Esophagus (tissue), 2 donors: ENCODE results near the gene NUCKS1. TPM values are rescaled to one million over a fixed set of nuclear protein-coding genes. Genes with fewer than 3 reads are reported as not detected.

ENCODE experiments used
- H3K27ac ChIP-seq, 2 donors: one replicate each; pipeline ENCODE4 v1.5.1; 2013; ENCODE audit warnings: low read depth in 2 of 2, mild to moderate bottlenecking in 2 of 2, inconsistent platforms in 1 of 2, low read length in 1 of 2, moderate library complexity in 1 of 2
- H3K27me3 ChIP-seq, 2 donors: one replicate each; pipeline ENCODE4 v1.6.1; 2013; ENCODE audit warnings: low read length in 2 of 2, control low read depth in 1 of 2, mild to moderate bottlenecking in 1 of 2; ENCODE audit not compliant: insufficient read depth in 2 of 2, control insufficient read depth in 1 of 2
- H3K36me3 ChIP-seq, 2 donors: one replicate each; pipeline ENCODE4 v1.6.1; 2013; ENCODE audit warnings: low read length in 1 of 2; ENCODE audit not compliant: control insufficient read depth in 2 of 2, insufficient read depth in 2 of 2
- H3K4me1 ChIP-seq, 2 donors: one replicate each; pipeline ENCODE4 v1.6.1; 2013; ENCODE audit warnings: low read length in 1 of 2; ENCODE audit not compliant: control insufficient read depth in 2 of 2, insufficient read depth in 2 of 2
- H3K4me3 ChIP-seq, 2 donors: one replicate each; pipeline ENCODE4 v1.5.1; 2013; ENCODE audit warnings: low read length in 2 of 2, mild to moderate bottlenecking in 2 of 2, low read depth in 1 of 2, moderate library complexity in 1 of 2
- H3K9me3 ChIP-seq, 2 donors: one replicate each; pipeline ENCODE4 v1.6.1; 2013; ENCODE audit warnings: mild to moderate bottlenecking in 2 of 2, low read depth in 1 of 2, low read length in 1 of 2, moderate library complexity in 1 of 2; ENCODE audit not compliant: control insufficient read depth in 2 of 2, insufficient read depth in 1 of 2
- WGBS, 2 donors: extraction: QIAGEN DNeasy Blood & Tissue Kit; methylation state at CpG; one replicate each; pipeline ENCODE4 v1.1.7; 2013; 5-methylcytosine and 5-hydroxymethylcytosine counted together
- polyA plus RNA-seq, 2 donors: library from polyadenylated mRNA; stranded (reverse); fragments of 200-250 nt; gene quantifications; one replicate each; pipeline ENCODE4 v1.2.3, GENCODE V29; 2013
- donor health status: healthy with polysubstance abuse.
- donor health status: Bipolar disorder and iron deficiency.

NUCKS1 gene
- polyA plus RNA-seq, 2 donors = 25.1 to 26.5 TPM

DNA sequence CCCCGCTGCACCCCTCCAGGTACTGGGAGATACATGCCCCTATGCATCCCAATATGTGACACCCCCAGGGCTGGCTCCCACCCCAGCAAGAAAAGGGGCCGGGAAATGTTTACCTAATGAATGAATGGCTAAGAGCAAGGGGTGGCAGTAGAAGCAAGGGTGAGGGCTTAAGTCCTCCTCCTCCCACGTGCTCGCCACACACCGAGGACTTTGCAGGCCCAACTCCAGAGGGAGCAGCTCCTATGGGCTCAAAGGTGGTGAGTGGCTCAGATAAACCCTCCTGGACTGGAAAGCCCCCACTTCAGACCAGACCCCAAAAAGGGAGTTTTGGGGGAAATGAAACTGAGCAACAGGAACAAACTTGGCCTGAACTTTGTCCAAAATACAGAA, 81.0 kb downstream of the NUCKS1 start:
- H3K4me1 ChIP-seq = peaks cover 0 to 26% of the 10 kb centered on the region in 2 donors
- H3K4me3 ChIP-seq = no peak overlapping the region
- no peaks in the 10 kb centered on the region for H3K27me3 ChIP-seq
- no peaks in the 10 kb centered on the region for H3K9me3 ChIP-seq
- 70 to 77% methylated on average over 5 of the region's 5 CpGs for WGBS, 2 donors
- no peak overlapping the region for H3K27ac ChIP-seq
- H3K36me3 ChIP-seq = no peaks in the 10 kb centered on the region

DNA sequence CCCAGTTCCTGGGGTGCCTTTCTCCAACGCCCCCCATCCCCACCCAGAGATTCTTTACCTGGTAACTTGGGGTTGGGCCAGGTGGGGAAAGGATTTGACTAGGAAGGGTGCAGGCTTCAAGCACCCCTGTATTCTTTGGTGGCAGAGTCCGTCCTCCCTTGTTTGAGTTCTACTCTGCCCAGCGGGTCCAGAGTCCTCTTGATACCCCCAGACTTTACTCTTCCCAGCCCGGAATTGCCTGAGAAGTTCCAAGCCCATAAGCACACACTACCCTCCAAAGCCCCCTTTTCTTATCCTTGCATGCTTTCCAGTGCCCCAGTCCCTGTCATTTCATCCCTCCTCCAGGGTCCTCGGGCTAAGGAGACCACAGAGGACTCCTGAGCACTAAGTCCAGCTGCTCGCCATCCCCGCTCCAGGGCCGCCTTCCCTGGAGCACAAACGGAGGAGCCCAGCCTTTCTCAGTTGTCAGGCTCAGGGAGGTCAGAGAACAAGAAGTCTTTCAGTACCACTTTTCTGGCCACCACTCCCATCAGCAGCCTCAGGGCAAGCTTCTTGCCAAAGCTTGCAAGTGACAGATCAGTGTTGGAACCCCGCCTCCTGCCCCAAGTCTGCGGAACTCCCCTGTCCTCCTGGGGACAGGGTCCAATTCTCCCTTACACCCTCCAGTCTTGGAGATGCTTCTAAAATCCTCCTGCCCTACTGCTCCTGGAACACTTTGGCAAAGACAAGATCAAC, 81.9 kb downstream of the NUCKS1 start:
- WGBS, 2 donors = 59 to 66% methylated on average over 11 of the region's 11 CpGs
- Histone ChIP-seq H3K9me3 (no peaks in the 10 kb centered on the region), H3K4me3 (no peak overlapping the region), H3K36me3 (no peaks in the 10 kb centered on the region), H3K27ac (peak overlapping the region in 1 of 2 donors; percentile 11), H3K27me3 (no peaks in the 10 kb centered on the region), H3K4me1 (peaks cover 0 to 26% of the 10 kb centered on the region in 2 donors)

DNA sequence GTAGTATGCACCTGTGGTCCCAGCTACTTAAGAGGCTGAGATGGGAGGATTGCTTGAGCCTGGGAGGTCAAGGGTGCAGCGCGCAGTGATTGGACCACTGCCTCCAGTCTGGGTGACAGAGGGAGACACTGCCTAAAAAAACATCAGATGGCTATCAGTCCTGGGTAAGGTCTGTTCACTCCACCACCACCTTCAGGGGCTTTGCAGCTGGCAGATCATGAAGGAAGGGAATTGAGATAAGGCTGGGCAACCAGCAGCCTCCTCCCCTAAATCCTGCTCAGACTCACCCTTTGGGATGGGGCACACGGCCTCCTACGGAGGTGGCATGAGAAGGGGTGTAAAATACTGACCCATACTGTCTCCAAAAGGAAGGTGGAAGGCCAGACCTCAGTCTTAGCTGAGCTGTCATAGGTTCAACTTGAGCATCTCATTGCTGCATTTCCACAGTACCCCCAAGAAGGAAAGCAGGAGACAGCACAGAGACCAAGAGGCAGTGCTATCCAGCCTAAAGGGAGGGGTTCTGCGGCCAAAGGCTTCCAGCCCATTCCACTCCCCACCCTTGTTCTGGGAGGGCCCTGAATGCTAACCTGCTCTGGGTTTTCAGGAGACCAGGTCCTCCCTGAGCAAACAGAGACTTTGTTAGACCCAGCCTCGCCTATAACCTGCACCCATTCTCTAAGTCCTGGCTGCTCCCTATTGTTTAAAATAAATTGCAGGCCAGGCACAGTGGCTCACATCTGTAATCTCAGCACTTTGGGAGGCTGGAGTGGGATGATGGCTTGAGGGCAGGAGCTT, 83.4 kb downstream of the NUCKS1 start:
- Histone ChIP-seq H3K4me3 (no peak overlapping the region), H3K36me3 (peaks cover 0 to 2% of the 10 kb centered on the region in 2 donors), H3K4me1 (peaks cover 0 to 26% of the 10 kb centered on the region in 2 donors), H3K9me3 (no peaks in the 10 kb centered on the region), H3K27me3 (no peaks in the 10 kb centered on the region), H3K27ac (peak overlapping the region in 1 of 2 donors; percentile 2)
- 80 to 86% methylated on average over 6 of the region's 6 CpGs for WGBS, 2 donors

DNA sequence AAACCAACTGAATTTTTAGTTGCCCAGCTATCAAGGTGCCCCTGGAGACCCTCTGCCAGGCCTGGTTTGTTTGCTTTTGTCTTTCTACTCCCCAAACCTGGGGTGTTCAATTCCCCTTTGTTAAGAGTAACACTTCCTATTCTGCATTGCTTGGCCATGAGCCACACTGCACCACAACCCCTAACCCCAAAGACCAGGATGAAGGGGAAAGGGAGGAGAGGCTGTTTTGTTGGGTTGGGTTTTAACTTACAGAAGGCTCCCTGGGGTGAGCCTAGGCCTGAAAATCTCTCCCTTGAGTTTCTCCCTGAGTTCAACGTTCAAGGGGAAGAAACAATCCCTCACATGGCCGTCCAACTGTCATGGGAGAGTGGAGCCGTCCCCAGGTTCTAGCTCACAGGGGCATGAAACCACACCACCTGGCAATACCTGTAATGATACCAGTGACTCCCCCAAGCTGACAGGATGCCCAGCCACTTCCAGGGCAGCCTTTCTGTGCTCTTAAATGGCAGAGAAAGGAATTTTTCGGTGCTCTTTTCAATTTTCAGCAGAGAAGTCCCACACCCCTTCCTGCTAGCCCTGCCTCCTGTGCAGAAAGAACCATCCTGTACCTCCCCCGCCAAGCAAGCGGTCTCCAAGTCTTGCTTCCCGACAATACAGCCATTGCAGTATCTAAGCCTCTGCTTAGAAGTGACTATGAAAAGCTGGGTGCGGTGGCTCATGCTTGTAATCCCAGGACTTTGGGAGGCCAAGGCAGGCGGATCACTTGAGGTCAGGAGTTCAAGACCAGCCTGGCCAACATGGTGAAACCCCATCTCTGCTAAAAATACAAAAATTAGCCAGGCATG, 84.6 kb downstream of the NUCKS1 start:
- peak overlapping the region in 1 of 2 donors; percentile 23 for H3K27ac ChIP-seq
- H3K36me3 ChIP-seq = peaks cover 0 to 2% of the 10 kb centered on the region in 2 donors
- peaks cover 0 to 26% of the 10 kb centered on the region in 2 donors for H3K4me1 ChIP-seq
- H3K9me3 ChIP-seq = no peaks in the 10 kb centered on the region
- 59 to 66% methylated on average over 9 of the region's 9 CpGs for whole genome bisulfite sequencing, 2 donors
- H3K4me3 ChIP-seq = no peak overlapping the region
- no peaks in the 10 kb centered on the region for H3K27me3 ChIP-seq

DNA sequence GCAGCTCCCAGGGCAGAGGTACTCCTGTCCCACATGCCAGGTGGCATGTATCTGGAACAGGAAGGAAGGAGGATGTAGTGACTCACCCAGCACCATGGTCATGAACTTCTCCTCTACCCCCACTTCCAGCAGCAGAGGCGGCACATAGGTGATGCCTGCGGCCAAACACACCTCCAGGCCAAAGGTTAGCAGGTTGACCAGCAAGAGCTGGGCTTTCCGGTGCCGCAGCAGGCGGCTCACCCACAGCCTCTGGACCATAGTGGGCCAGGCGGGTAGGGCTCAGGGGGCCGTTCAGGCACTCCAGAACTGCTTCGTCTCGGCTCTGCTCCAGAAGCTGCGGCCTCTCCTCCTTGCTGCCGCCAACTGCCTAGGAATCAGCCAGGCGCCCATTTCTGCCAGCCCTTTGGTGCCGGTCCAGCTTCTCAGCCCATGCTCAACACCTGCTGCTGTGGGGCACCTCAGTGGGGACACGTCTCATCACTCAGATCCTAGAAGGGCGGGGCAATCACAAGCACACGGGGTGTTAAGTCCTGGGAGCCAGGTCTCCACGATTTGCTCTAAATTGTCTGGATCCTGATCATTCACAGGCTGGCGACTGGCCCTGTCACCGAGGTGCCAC, 85.5 kb downstream of the NUCKS1 start:
- Histone ChIP-seq H3K4me3 (no peak overlapping the region), H3K27me3 (no peaks in the 10 kb centered on the region), H3K9me3 (no peaks in the 10 kb centered on the region), H3K27ac (peak overlapping the region; percentile 8 to 36), H3K36me3 (peaks cover 0 to 2% of the 10 kb centered on the region in 2 donors), H3K4me1 (peaks cover 0 to 26% of the 10 kb centered on the region in 2 donors)
- WGBS, 2 donors = 45 to 52% methylated on average over 19 of the region's 19 CpGs

DNA sequence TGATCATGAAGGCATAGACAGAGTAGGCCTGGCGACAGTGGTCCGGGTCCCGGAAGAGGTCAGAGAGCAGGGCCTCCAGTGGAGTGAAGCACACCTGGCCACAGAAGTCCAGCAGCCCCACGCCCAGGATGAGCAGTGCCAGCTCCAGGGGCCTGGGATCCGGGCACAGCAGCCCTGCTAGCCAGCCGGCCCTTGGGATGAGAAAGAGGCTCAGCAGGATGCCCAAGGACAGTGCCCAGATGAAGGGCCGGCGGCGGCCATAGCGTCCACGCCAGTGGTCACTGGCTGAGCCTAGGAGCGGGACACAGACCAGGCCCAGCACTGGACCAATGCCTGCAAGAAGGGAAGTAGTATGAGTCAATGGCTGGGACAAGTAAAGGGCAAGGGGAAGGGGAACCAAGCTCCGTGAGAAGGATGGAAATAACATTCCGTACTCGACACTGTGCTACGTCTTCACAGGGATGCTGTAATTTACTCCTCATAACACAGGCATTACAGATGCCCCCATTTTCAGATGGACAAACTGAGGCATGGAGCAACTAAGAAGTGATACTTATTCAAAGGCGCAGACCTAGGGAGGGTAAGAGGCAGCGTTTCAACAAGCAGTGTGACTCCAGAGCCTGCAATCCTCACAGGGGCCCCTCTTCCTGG, 86.6 kb downstream of the NUCKS1 start:
- Histone ChIP-seq H3K4me1 (peaks cover 0 to 22% of the 10 kb centered on the region in 2 donors), H3K9me3 (no peaks in the 10 kb centered on the region), H3K36me3 (peaks cover 0 to 2% of the 10 kb centered on the region in 2 donors), H3K4me3 (no peak overlapping the region), H3K27ac (no peak overlapping the region), H3K27me3 (no peaks in the 10 kb centered on the region)
- WGBS, 2 donors = 90 to 91% methylated on average over 18 of the region's 18 CpGs

Other genes with a start within 250 kb of the NUCKS1 start
- gene CDK18, start 245.5 kb downstream of the NUCKS1 start, polyA plus RNA-seq = 1 to 10 TPM; 3.5 to 9.0 TPM
- gene ELK4, start 118.2 kb downstream of the NUCKS1 start, polyA plus RNA-seq = 1 to 10 TPM; 4.0 to 4.2 TPM
- 1 to 10 TPM in 1 of 2 donors, under 1 TPM in 1; 0.88 to 1.1 TPM for gene SLC45A3, start 69.7 kb downstream of the NUCKS1 start, polyA plus RNA-seq
- gene RAB29, start 25.3 kb upstream of the NUCKS1 start, polyA plus RNA-seq = 1 to 10 TPM; 3.3 to 5.0 TPM
- 1 to 10 TPM; 2.6 to 5.0 TPM for gene SLC41A1, start 63.0 kb upstream of the NUCKS1 start, polyA plus RNA-seq
- not detected for gene PM20D1, start 100.0 kb upstream of the NUCKS1 start, polyA plus RNA-seq
- 1 to 10 TPM in 1 of 2 donors, under 1 TPM in 1; 0.96 to 1.5 TPM for gene SLC26A9, start 193.3 kb upstream of the NUCKS1 start, polyA plus RNA-seq